H9 (cell line): ENCODE results near the gene TRIM61. TPM values are rescaled to one million over a fixed set of nuclear protein-coding genes. Genes with fewer than 3 reads are reported as not detected.

Experiments used
- DNase-seq: peaks from one replicate; pipeline ENCODE4 v3.0.0-alpha.2; 2017
- H2AFZ ChIP-seq: one replicate; pipeline ENCODE4 v1.6.1; 2013; ENCODE audit warnings: mild to moderate bottlenecking, low read length, control low read depth, moderate library complexity
- H2AK5ac ChIP-seq: 2 replicates; pipeline ENCODE4 v1.6.1; 2013; ENCODE audit warnings: low read length, control low read depth, mixed read lengths; ENCODE audit not compliant: insufficient read length
- H2BK120ac ChIP-seq: one replicate; pipeline ENCODE4 v1.6.1; 2013; ENCODE audit warnings: low read depth, mild to moderate bottlenecking, low read length, control low read depth, inconsistent platforms; ENCODE audit not compliant: poor library complexity, severe bottlenecking
- H2BK12ac ChIP-seq: 2 replicates; pipeline ENCODE4 v1.6.1; 2013; ENCODE audit warnings: low read length, control low read depth, mixed read lengths, low read depth; ENCODE audit not compliant: insufficient read length
- H2BK15ac ChIP-seq: 2 replicates; pipeline ENCODE4 v1.6.1; 2013; ENCODE audit warnings: low read depth, low read length, control low read depth
- H2BK20ac ChIP-seq: one replicate; pipeline ENCODE4 v1.6.1; 2013; ENCODE audit warnings: low read depth, mild to moderate bottlenecking, low read length, control low read depth, inconsistent platforms; ENCODE audit not compliant: poor library complexity, severe bottlenecking
- H2BK5ac ChIP-seq: 2 replicates; pipeline ENCODE4 v1.6.1; 2013; ENCODE audit warnings: low read length, control low read depth, mixed read lengths; ENCODE audit not compliant: insufficient read length
- H3K14ac ChIP-seq: 2 replicates; pipeline ENCODE4 v1.6.1; 2013; ENCODE audit warnings: low read length, control low read depth; ENCODE audit not compliant: insufficient read depth
- H3K18ac ChIP-seq: 2 replicates; pipeline ENCODE4 v1.6.1; 2013; ENCODE audit warnings: low read depth, mild to moderate bottlenecking, mixed read lengths, low read length, control low read depth; ENCODE audit not compliant: insufficient read length
- H3K23ac ChIP-seq: 2 replicates; pipeline ENCODE4 v1.6.1; 2013; ENCODE audit warnings: low read length, control low read depth, mixed read lengths, low read depth; ENCODE audit not compliant: insufficient read length
- H3K23me2 ChIP-seq: 2 replicates; pipeline ENCODE4 v1.6.1; 2013; ENCODE audit warnings: low read depth, mild to moderate bottlenecking, mixed read lengths, low read length, control low read depth; ENCODE audit not compliant: insufficient read length, poor library complexity, severe bottlenecking
- H3K27ac ChIP-seq: 2 replicates; pipeline ENCODE4 v1.5.1; 2013; ENCODE audit warnings: low read length, control low read depth, mixed read lengths, low read depth; ENCODE audit not compliant: insufficient read length
- H3K27me3 ChIP-seq: 2 replicates; pipeline ENCODE4 v1.6.1; 2013; ENCODE audit warnings: low read length, control low read depth, inconsistent platforms; ENCODE audit not compliant: insufficient read depth
- H3K4ac ChIP-seq: 2 replicates; pipeline ENCODE4 v1.6.1; 2013; ENCODE audit warnings: low read depth, mild to moderate bottlenecking, control low read depth, inconsistent platforms, low read length, moderate library complexity
- H3K4me1 ChIP-seq: 2 replicates; pipeline ENCODE4 v1.6.1; 2013; ENCODE audit warnings: low read length, control low read depth, inconsistent platforms; ENCODE audit not compliant: insufficient read depth
- H3K4me2 ChIP-seq: 2 replicates; pipeline ENCODE4 v1.6.1; 2013; ENCODE audit warnings: low read length, control low read depth, mixed read lengths; ENCODE audit not compliant: insufficient read length, insufficient read depth
- H3K56ac ChIP-seq: 2 replicates; pipeline ENCODE4 v1.6.1; 2013; ENCODE audit warnings: low read depth, mild to moderate bottlenecking, mixed read lengths, low read length, control low read depth; ENCODE audit not compliant: insufficient read length
- H3K79me1 ChIP-seq: 2 replicates; pipeline ENCODE4 v1.6.1; 2013; ENCODE audit warnings: low read depth, mild to moderate bottlenecking, moderate library complexity, low read length, control low read depth, inconsistent platforms; ENCODE audit not compliant: insufficient read depth, poor library complexity, severe bottlenecking
- H3K79me2 ChIP-seq: 2 replicates; pipeline ENCODE4 v1.6.1; 2013; ENCODE audit warnings: low read length, control low read depth, inconsistent platforms; ENCODE audit not compliant: insufficient read depth
- H3K9ac ChIP-seq: 2 replicates; pipeline ENCODE4 v1.6.1; 2013; ENCODE audit warnings: low read length, control low read depth, mixed read lengths; ENCODE audit not compliant: insufficient read length; ENCODE audit errors: extremely low read depth
- H3K9me3 ChIP-seq: one replicate; pipeline ENCODE4 v1.6.1; 2013; ENCODE audit warnings: low read depth, low read length, inconsistent platforms; ENCODE audit not compliant: control insufficient read depth
- H3T11ph ChIP-seq: one replicate; pipeline ENCODE4 v1.6.1; 2013; ENCODE audit warnings: mild to moderate bottlenecking, low read length, control low read depth, inconsistent platforms
- H4K20me1 ChIP-seq: one replicate; pipeline ENCODE4 v1.6.1; 2013; ENCODE audit not compliant: control insufficient read depth, insufficient read length, insufficient read depth
- H4K5ac ChIP-seq: 2 replicates; pipeline ENCODE4 v1.6.1; 2013; ENCODE audit warnings: low read depth, mild to moderate bottlenecking, mixed read lengths, low read length, control low read depth; ENCODE audit not compliant: insufficient read length
- H4K8ac ChIP-seq: replicated peaks from 2 replicates; pipeline ENCODE4 v1.6.1; 2013; ENCODE audit warnings: low read length, control low read depth, mixed read lengths, low read depth; ENCODE audit not compliant: insufficient read length
- H4K91ac ChIP-seq: 2 replicates; pipeline ENCODE4 v1.6.1; 2013; ENCODE audit warnings: low read depth, mild to moderate bottlenecking, moderate library complexity, mixed read lengths, low read length, control low read depth; ENCODE audit not compliant: insufficient read length
- H3K27ac Mint-ChIP-seq, 3 experiments: 2 replicates in 2 of 3; 3 replicates in 1 of 3; pipeline ENCODE4 v1.8.0; 2020 to 2021; ENCODE audit warnings: mixed read lengths in 3 of 3, mild to moderate bottlenecking in 1 of 3, moderate library complexity in 1 of 3
- H3K27me3 Mint-ChIP-seq: 2 replicates; pipeline ENCODE4 v1.8.0; 2021; ENCODE audit warnings: low read depth, mild to moderate bottlenecking, moderate library complexity, mixed read lengths
- H3K36me3 Mint-ChIP-seq, 3 experiments: 2 replicates in 2 of 3; 3 replicates in 1 of 3; pipeline ENCODE4 v1.8.0; 2020 to 2021; ENCODE audit warnings: low read depth in 3 of 3, mixed read lengths in 3 of 3; ENCODE audit not compliant: insufficient read depth in 1 of 3
- H3K4me1 Mint-ChIP-seq, 2 experiments: 2 replicates each; pipeline ENCODE4 v1.8.0; 2020; ENCODE audit warnings: mixed read lengths in 2 of 2
- H3K4me3 Mint-ChIP-seq, 2 experiments: 2 replicates in 1 of 2; 3 replicates in 1 of 2; pipeline ENCODE4 v1.8.0; 2020 to 2021; ENCODE audit warnings: mild to moderate bottlenecking in 2 of 2, mixed read lengths in 2 of 2, moderate library complexity in 1 of 2
- H3K9me3 Mint-ChIP-seq, 2 experiments: 2 replicates in 1 of 2; 3 replicates in 1 of 2; pipeline ENCODE4 v1.8.0; 2020; ENCODE audit warnings: mild to moderate bottlenecking in 2 of 2, mixed read lengths in 2 of 2, moderate library complexity in 1 of 2
- WGBS: extraction: QIAGEN DNeasy Blood & Tissue Kit; methylation state at CpG from one replicate; pipeline ENCODE4 v1.1.7; 2013; ENCODE audit warnings: missing lambda C conversion rate, low lambda C conversion rate, mixed read lengths; ENCODE audit not compliant: insufficient read length; ENCODE audit errors: extremely low coverage; 5-methylcytosine and 5-hydroxymethylcytosine counted together
- total RNA-seq: library from RNA; stranded (reverse); gene quantifications from 2 replicates; pipeline ENCODE4 v1.2.1, GENCODE V29; 2021
- TF ChIP-seq, protein P1 (sequence below): fragments of 200-600 bp; sonication (generic); conservative IDR thresholded peaks from 3 replicates; pipeline ENCODE4 v1.8.0; 2021; ENCODE audit warnings: antibody characterized with exemption, mild to moderate bottlenecking

Gene TRIM61
- total RNA-seq, 1 experiment from 2014 or later: 0.52 TPM

DNA sequence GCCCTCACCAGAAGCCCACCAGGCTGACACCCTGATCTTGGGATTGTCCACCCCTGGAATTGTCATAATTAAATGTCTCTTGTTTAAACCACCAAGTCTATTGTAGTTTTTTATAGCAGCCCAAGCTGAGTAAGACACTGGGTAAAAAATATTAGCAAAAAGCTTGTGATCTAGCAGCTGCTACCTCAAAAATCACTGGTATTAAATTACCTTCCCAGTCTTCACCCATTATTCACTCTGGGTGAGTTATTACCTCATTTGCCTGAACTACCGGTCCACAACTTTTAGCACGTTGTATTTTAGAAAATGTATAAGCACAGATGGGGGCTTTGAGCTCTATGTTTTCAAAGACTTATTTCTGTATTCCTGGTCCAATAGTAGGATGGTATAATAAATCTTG is 12.0 kb upstream of the TRIM61 start:
- no peak for DNase-seq
- Mint-ChIP-seq H3K36me3 (no peaks in the 10 kb centered on the region), H3K27me3 (no peaks in the 10 kb centered on the region; the same call in 1 of the 2 replicates), H3K4me3 (no peak overlapping the region), H3K4me1 (peaks cover 8% of the 10 kb centered on the region in 2 experiments), H3K9me3 (no peaks in the 10 kb centered on the region), H3K27ac (no peak overlapping the region)
- Histone ChIP-seq H4K20me1 (no peaks in the 10 kb centered on the region), H3K18ac (no peak overlapping the region), H3K56ac (no peak overlapping the region), H2BK120ac (no peak overlapping the region), H3K27ac (no peak overlapping the region), H4K8ac (no peak overlapping the region), H2BK12ac (no peak overlapping the region), H2AK5ac (no peak overlapping the region), H2AFZ (no peak overlapping the region), H3K79me2 (no peaks in the 10 kb centered on the region), H4K91ac (no peak overlapping the region), H3K4me1 (no peaks in the 10 kb centered on the region), H3K27me3 (no peaks in the 10 kb centered on the region), H3K4ac (no peak overlapping the region), H4K5ac (no peak overlapping the region), H3K23me2 (no peaks in the 10 kb centered on the region), H2BK20ac (no peak overlapping the region), H3T11ph (no peak overlapping the region), H3K9ac (no peak overlapping the region), H3K9me3 (no peaks in the 10 kb centered on the region), H3K79me1 (no peaks in the 10 kb centered on the region), H2BK15ac (no peak overlapping the region), H2BK5ac (no peak overlapping the region), H3K4me2 (no peak overlapping the region), H3K14ac (no peak overlapping the region), H3K23ac (no peak overlapping the region)
- TF ChIP-seq, protein P1, sequence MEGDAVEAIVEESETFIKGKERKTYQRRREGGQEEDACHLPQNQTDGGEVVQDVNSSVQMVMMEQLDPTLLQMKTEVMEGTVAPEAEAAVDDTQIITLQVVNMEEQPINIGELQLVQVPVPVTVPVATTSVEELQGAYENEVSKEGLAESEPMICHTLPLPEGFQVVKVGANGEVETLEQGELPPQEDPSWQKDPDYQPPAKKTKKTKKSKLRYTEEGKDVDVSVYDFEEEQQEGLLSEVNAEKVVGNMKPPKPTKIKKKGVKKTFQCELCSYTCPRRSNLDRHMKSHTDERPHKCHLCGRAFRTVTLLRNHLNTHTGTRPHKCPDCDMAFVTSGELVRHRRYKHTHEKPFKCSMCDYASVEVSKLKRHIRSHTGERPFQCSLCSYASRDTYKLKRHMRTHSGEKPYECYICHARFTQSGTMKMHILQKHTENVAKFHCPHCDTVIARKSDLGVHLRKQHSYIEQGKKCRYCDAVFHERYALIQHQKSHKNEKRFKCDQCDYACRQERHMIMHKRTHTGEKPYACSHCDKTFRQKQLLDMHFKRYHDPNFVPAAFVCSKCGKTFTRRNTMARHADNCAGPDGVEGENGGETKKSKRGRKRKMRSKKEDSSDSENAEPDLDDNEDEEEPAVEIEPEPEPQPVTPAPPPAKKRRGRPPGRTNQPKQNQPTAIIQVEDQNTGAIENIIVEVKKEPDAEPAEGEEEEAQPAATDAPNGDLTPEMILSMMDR: no peak
- WGBS: no CpG with 5 or more reads among the region's 2 CpGs
